Hematopoietic multipotent progenitor cell treated with erythropoietin and hydrocortisone succinate and interleukin-3 and kit ligand, for 6 days (in vitro differentiated cells): Measurements from ENCODE around the gene RPS25.
"Not testable (repeated sequence)": the region's sequence is repeated elsewhere in the genome, so short reads cannot be mapped to it uniquely, and the experiment has no call there.

Experiments
- DNase-seq: peaks from one replicate; pipeline ENCODE4 v3.0.0-alpha.2; 2015

RPS25 gene

GRCh38 chr11:119014209-119014924, 3.8 kb downstream of the RPS25 start:
- no peak for DNase-seq

- no peak for DNase-seq
These were observed 5.4 kb downstream of the RPS25 start for GRCh38 chr11:119012629-119013170.

- no peak for DNase-seq
These were observed 6.6 kb downstream of the RPS25 start for GRCh38 chr11:119011476-119012053.

GRCh38 chr11:119006656-119007055, 11.5 kb downstream of the RPS25 start:
- no peak for DNase-seq

- DNase-seq = no peak
These were observed 17.2 kb downstream of the RPS25 start for GRCh38 chr11:119000906-119001305.

GRCh38 chr11:118998822-118999221, 19.3 kb downstream of the RPS25 start:
- no peak for DNase-seq

- DNase-seq = no peak
These were observed 19.8 kb downstream of the RPS25 start for GRCh38 chr11:118998388-118998717.

GRCh38 chr11:118997627-118998387, 20.3 kb downstream of the RPS25 start, which contains the start of gene CENATAC:
TSS of gene CENATAC (plus strand) at chr11:118998138. CDS start at chr11:118998198, 60 bp downstream.
- DNase-seq = peak; percentile 97

- DNase-seq = peak; percentile 81
These were observed 21.1 kb downstream of the RPS25 start for GRCh38 chr11:118996926-118997626.

- not testable (repeated sequence) for DNase-seq
These were observed 26.6 kb downstream of the RPS25 start for GRCh38 chr11:118991486-118992038.

- DNase-seq = no peak
These were observed 29.9 kb downstream of the RPS25 start for GRCh38 chr11:118988280-118988679.

- DNase-seq = no peak
These were observed 33.3 kb downstream of the RPS25 start for GRCh38 chr11:118984825-118985224.

- DNase-seq = not testable (repeated sequence)
These were observed 33.8 kb downstream of the RPS25 start for GRCh38 chr11:118984337-118984736.

GRCh38 chr11:118980191-118980881, 37.8 kb downstream of the RPS25 start:
- peak; percentile 29 for DNase-seq

GRCh38 chr11:118979434-118979833, 38.7 kb downstream of the RPS25 start:
- DNase-seq = peak; percentile 20

GRCh38 chr11:118975771-118976709, 42.1 kb downstream of the RPS25 start:
- DNase-seq = no peak

GRCh38 chr11:118973985-118974384, 44.2 kb downstream of the RPS25 start:
- DNase-seq = no peak

GRCh38 chr11:118971646-118972045, 46.5 kb downstream of the RPS25 start, which contains the start of gene FOXR1:
TSS of gene FOXR1 (plus strand) at chr11:118971761. CDS start at chr11:118971932, 171 bp downstream.
- DNase-seq = no peak

GRCh38 chr11:118969508-118969907, 48.6 kb downstream of the RPS25 start:
- DNase-seq = not testable (repeated sequence)
